HG02852 (cell line): ENCODE measurements around the gene CFD.
"Not testable (repeated sequence)": the region's sequence is repeated elsewhere in the genome, so short reads cannot be mapped to it uniquely, and the experiment has no call there.

Source experiments
- ATAC-seq: cut with Tn5 transposase; IDR thresholded peaks from one replicate; pipeline ENCODE4 v1.9.1; 2021; ENCODE audit warnings: mild to moderate bottlenecking, moderate library complexity; ENCODE audit not compliant: unreplicated experiment

CFD gene

DNA sequence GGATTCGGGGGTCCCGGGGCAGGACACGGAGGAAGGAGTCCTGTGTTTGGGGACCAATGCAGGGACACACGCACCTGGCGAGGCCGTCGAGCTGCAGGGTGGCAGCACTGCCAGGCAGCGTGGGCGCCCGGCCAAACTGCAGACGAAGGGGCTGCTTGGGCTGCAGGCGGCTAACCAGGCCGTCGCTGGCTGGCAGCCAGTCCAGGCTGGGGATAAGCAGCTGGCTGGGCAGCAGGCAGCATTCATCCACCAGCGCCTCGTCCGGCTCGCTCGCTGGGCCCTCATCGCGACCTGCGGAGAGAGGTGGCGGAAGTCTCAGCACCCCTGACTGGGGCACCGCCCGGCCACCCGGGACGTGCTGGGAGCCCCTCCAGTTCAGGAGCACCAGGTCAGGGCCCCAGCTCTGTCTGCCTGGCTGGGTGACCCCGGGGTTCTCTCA, 11.5 kb downstream of the CFD start:
- no peak for ATAC-seq

DNA sequence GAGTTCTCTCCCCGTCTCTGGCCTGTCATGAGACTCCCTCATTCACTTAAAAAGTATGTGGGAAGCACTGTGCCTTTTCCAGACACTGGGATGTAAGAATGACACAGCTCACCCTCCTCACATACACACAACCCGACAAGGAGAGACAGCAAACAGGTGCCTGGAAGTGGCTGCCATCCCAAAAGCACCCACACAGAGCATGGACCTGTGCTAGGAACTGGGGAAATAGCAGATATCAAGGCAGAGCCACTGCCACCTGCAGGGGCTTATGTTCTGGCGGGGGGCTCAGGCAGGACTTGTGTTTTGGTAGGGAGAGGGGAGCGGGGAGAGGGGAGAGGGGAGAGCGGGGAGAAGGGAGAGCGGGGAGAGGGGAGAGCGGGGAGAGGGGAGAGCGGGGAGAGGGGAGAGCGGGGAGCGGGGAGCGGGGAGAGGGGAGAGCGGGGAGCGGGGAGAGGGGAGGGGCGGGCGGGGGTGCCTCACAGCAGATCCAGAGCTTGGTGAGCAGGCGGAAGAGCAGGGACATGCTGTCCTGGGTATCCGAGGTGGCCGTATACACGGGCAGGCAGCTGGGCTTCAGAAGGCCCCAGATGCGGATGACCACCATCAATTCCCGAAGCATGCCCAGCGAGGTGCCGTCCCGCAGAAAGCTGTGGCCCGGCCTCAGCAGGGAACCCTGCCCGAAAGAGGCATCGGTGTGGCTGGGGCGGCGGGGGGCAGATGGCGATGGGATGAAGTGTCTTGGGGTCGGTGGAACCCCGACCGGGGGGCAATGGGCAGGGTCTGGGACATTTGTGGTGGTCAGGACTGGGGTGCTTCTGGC, 12.2 kb downstream of the CFD start:
- ATAC-seq = no peak

DNA sequence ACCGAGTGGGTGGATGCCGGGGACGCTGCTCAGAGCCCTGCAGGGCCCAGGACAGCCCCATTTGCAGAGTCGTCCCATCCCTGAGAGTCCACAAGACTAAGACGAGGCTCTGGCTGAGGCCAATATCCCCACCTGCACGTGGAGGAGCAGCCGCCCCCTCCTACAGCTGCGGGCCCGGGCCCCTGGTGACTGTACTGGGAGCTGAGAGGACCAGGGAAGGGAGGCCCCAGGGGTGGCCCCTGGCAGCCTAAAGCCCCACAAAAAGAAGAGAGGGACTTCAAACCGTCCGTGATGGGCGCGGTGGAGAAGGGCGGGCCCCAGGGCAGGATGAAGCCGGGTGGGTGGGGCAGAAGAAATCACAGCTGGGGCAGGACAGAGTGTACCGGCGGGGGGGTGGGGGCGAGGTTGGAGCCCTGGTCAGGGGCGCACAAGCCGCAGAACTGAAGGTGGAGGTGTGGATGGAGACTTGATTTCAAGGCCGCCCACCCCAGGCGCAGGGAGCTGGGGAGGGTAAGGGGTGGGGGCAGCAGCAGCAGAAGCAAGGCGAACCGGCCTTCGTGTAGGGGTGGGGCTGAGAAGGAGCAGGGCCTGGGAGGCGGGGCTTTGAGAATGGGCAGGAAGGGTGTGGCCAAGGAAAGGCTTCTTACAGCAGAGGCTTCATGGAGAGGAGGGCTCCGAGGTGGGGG, 12.9 kb downstream of the CFD start:
- ATAC-seq = no peak

DNA sequence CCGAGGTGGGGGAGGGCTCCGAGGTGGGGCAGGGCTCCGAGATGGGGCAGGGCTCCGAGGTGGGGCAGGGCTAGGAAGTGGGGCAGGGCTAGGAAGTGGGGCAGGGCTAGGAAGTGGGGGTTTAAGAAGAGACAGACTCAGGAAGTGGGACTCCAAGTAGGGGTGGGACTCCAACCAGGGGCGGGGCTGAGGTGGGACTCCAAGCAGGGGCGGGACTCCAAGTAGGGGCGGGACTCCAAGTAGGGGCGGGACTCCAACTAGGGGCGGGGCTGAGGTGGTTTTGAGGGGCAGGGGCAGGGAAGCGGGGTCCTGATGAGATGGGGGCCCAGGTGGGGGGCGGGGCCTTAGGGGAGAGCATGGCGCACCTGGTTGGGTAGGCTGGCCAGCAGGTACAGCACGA, 13.6 kb downstream of the CFD start:
- no peak for ATAC-seq

DNA sequence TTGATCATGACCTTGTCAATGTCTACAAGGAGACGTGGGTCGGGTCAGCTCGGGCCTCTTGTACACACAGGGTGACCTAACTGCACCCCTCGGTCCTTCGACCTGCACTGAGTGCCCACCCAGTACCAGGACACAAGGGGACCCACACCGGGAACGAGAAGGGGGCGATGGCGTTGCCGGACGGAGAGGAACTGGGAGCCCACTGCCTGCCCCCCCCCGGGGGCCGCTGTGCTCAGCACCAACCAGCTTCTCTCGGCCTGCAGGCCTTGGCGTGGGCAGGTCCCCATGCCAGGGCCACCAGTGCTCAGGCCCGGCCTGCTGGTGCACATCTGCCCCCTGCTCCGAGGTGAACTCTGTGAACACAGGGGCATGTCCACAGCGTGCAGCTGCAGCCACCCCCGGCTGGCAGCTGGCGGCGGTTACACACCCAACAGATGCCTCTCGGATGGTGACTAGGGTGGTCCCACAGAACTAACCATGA, 14.1 kb downstream of the CFD start:
- ATAC-seq = no peak

DNA sequence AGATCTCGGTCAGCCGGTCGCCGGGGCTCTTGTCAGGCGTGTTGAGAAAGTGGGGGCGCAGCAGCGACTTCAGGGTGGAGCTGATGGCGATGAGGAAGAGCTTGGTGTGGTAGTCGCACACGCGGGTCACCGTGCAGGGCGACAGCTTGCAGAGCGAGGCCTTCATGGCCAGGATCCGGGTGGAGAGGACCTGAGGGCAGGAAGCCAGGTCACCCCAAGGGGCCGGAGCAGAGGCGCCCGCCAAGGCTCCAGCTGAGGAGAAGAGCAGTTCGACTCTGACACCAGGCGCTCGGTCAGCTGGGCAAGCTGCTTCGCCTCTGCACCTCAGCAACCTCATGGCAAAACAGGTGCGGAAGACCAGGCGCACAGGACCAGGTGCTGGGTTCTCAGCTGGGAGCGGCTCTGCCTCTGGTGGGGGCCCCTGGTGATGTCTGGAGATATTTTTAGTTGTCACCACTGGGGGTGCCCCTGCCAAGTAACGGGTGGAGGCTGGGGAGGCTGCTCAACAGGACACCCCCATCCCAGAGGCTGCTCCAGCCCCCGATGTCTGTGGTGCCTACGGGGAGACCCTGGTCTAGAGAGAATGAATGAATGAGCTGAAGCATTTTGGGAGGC, 15.9 kb downstream of the CFD start:
- ATAC-seq = no peak

DNA sequence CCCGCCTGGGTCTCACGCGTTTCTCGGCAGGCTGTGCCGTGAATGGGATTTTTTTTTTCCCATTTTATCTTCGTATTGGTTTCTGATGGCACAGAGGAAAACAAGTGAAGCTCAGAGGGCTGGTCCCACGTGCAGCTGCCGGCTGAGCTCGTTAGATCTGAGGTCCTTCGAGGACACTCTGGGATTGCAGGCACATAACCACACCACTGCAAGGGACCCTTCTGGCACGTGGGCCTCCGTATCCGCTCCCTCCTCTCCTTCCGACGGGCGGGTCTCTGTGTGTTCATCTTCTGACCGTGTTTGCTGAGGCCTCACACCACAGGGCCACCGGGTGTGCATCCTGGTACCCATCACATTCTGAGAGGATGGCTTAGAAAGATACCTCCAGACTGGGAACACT, 16.6 kb downstream of the CFD start:
- no peak for ATAC-seq

DNA sequence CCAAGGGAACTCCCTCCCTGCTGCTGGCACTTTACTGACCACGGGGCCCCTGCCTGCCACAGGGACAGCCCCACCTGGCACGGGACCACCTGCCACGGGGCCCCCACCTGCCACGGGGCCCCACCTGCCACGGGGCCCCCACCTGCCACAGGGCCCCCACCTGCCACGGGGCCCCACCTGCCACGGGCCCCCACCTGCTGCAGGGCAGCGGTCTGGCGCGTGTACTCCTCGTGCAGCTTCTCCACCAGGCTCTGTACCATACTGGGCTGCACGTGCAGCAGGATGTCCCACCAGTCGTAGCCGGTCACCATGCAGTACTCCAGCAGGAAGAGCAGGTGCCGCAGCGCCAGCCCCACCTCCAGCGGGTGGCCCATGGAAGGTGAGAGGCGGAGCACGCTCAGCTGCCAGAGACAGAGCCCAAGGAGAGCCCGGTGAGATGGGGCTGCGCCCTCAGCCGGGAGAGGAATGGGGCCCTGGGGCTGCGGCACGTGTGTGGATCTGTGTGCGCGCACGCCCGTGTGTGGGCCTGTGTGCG, 17.4 kb downstream of the CFD start:
- ATAC-seq = no peak

DNA sequence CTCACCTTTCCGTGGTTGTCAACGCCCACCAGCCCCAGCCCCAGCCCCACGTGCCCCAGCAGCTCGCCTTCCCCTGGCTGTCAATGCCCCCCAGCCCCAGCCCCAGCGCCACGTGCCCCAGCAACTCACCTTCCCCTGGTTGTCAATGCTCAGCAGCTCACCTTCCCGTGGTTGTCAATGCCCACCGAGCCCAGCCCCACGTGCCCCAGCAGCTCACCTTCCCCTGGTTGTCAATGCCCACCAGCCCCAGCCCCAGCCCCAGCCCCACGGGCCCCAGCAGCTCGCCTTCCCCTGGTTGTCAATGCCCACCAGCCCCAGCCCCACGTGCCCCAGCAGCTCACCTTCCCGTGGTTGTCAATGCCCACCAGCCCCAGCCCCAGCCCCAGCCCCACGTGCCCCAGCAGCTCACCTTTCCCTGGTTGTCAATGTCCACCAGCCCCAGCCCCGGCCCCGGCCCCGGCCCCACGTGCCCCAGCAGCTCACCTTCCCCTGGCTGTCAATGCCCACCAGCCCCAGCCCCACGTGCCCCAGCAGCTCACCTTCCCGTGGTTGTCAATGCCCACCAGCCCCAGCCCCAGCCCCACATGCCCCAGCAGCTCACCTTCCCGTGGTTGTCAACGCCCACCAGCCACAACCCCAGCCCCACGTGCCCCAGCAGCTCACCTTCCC, 18.7 kb downstream of the CFD start:
- ATAC-seq = not testable (repeated sequence)

DNA sequence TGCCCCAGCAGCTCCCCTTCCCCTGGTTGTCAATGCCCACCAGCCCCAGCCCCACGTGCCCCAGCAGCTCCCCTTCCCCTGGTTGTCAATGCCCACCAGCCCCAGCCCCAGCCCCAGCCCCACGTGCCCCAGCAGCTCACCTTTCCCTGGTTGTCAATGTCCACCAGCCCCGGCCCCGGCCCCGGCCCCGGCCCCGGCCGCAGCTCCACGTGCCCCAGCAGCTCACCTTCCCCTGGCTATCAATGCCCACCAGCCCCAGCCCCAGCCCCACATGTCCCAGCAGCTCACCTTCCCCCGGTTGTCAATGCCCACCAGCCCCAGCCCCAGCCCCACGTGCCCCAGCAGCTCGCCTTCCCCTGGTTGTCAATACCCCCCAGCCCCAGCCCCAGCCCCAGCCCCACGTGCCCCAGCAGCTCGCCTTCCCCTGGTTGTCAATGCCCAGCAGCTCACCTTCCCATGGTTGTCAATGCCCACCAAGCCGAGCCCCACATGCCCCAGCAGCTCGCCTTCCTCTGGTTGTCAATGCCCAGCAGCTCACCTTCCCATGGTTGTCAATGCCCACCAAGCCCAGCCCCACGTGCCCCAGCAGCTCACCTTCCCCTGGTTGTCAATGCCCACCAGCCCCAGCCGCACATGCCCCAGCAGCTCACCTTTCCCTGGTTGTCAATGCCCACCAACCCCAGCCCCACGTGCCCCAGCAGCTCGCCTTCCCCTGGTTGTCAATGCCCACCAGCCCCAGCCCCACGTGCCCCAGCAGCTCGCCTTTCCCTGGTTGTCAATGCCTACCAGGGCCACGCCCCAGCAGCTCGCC, 19.5 kb downstream of the CFD start:
- ATAC-seq = not testable (repeated sequence)

DNA sequence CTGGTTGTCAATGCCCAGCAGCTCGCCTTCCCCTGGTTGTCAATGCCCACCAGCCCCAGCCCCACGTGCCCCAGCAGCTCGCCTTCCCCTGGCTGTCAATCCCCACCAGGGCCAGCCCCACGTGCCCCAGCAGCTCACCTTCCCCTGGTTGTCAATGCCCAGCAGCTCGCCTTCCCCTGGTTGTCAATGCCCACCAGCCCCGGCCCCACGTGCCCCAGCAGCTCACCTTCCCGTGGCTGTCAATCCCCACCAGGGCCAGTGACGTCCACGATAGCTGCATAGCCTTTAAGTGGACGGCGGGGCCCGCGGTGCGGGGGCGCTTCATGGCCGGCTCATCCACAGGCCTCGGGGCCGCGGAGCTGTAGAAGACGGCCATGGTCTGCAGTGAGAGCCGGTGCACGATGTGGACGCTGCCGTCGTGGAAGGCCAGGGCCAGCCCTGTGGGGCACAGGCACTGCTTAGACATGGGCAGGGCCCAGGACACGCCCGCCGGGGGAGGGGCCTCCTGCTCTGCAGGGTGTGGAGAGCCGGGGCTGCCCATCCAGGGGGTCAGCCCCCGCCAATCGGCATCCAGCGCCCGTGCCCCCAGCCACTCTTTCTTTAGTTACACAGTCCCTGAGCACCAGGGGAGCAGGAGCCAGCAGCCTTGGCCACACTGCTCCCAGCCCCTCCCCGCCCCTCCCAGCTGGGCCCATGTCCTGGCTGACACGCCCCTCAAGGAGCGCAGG, 20.4 kb downstream of the CFD start:
- no peak for ATAC-seq

DNA sequence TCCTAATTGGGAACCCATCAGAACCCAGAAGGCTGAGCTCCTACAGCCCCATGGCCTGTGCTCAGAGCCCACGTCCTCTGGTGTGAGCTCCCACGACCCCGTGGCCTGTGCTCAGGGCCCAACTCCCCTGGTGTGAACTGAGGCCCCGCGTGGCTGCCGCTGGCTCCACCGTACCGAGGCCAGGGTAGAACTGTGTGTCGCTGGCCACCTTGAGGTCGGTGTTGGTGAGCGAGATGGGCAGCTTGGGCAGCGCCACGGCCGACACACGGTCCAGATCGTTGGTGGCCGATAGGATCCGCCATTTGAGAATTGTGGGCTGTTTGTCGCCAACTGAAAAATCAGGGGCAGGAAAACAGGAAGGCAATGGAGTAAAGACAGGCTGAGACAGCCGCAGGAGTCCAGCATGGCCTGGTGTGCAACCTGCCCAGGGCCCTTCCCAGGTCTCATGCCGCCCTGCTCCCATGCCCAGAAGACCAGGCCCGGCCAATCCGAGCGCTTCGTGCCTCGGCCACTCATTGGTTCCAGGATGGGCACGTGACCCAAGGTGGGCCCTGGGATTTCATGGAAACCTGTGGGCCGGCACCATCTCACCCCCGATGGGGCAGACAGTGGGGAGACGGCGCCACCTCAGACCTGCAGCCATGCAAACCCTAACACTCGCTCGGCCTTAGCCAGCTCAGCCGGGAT, 22.1 kb downstream of the CFD start:
- ATAC-seq = no peak

DNA sequence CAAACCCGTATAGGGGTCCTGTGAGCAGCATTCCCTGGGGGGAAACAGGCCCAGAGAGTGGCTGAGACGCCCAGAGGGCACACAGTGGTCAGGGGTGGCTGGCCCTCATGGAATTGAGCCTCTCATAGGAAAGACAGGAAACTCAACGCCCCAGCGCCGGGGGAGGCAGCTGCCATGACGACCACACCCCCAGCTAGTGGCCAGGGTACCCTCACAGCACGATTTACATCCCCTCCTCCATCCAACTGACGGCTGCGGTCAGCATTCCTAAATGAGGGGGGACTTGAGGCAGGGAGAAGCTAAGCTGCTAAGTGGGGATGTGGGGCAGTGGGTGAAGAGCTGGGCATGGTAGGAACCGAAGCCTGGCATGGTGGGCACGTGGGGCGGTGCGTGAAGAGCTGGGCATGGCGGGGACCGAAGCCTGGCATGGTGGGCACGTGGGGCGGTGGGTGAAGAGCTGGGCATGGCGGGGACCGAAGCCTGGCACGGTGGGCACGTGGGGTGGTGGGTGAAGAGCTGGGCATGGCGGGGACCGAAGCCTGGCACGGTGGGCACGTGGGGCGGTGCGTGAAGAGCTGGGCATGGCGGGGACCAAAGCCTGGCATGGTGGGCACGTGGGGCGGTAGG, 23.5 kb downstream of the CFD start:
- no peak for ATAC-seq

DNA sequence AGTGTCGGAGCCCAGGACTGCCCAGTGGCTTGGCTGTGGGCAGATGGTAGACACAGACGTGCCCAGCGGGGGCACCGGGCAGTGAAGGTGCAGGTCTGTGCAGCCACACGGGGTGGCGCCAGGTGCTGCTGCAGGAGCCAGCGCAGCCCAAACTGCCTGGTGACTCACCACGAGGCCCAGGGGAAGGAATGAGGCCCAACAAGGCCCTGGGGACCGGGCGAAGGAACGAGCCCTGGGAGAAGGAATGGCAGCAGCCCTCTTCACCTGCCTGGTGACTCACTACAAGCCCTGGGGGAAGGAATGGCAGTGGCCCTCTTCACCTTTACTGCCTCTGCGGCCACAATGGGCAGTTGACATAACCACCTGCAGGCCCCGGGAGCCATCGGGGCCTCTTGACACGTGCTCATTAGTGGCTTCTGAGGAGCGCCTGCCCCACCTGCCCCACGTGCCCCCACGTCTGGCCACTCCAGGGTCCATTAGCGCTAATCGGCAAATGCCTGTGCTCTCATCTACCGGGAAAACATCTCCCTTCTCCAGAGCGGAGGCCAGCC, 24.3 kb downstream of the CFD start:
- ATAC-seq = no peak

DNA sequence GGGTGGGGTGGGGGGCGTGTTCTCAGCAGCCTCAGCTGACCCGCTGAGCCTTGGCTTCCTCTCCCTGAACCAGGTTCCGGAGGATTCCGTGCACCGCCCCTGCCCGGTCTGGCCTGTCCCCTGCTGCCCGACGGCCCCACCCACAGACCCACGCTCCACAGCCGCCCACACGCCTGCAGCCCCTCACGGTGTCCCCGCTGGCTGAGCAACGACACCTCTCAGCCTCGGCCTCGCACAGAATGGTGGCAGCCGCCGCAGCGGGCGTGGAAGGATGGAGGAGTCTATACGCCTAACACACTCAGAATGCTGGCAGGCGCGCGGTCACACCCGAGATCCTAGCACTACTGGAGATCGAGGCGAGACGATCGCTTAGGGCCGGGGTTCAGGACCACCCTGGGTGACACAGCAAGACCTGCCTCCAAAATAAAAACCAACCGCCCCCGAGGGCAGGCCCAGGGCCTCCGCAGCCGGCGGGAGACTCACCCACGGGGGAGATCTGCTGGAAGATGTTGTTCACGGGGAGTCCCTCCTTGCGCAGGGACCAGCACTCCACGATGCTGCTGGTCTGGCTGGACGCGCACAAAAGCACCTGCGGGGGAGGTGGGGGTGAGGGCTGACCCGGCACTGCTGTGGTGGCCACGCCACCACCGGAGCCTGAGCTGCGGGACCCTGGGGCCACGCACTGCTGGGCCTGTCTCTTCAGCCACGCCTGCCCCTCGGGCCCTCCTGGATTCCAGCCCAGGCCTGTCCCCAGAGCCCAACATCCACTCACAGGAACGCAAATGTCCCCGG, 25.2 kb downstream of the CFD start:
- no peak for ATAC-seq

DNA sequence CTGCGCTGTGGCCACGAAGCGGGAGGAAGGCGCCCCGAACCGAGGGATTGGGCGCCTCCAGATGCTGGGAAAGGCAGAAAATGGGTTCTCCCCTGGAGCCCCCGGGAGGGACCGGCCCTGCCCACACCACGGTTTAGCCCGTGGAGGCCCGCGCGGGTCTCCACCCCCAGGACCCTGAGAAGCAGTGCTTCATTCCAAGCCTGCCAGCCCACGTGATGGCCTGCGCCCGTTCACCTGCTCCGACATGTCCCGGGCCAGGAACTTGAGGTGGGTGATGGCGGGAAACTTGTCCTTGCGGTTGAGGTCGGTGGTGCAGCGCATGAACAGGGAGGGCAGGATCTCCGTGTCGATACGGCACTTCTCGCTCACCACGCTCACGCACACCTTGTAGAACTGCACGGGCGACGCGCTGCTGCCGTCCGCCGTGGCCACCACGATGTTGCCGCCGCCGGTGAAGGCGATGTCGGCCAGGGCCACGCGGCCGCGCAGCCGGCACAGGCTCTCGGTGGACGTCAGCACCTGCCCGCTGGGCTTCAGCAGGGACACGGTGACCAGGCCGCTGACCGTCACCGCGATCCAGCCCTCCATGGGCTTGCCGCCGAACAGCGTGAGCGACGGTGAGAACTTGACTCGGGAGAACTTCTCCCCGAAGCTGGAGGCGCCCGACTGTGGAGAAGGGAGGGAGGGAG, 26.2 kb downstream of the CFD start:
- ATAC-seq = no peak

DNA sequence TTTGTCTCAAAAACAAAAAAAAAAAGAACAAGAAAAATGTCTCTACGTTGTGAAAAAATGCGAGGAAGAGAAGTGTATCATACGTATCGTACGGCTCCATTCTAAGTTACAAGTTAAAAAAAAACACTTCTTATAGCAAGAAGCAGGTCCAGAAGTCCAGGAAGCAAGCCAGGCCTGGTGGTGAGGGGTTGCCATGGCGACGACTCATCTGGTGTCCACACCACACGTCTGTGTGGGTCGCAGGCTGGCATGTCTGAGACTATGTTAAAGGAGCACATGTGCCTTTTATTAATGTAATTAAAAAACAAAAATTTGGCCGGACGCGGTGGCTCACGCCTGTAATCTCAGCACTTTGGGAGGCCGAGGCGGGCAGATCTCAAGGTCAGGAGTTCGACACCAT, 27.6 kb downstream of the CFD start:
- ATAC-seq = no peak
